D721Med (cell line): Measurements from ENCODE around the gene MCF2L2.
"Not testable (repeated sequence)": the region's sequence is repeated elsewhere in the genome, so short reads cannot be mapped to it uniquely, and the experiment has no call there.

Experiments
- DNase-seq: peaks from one replicate; pipeline ENCODE4 v3.0.0; 2011; ENCODE audit warnings: low spot score; ENCODE audit not compliant: insufficient read length
- FAIRE-seq: peaks from 2 replicates; lab custom pipeline; 2011; peaks lifted over from hg19 to GRCh38; lab: Jason Lieb, UNC
- CTCF ChIP-seq: IDR thresholded peaks from 2 replicates; pipeline ENCODE4 v1.5.1; 2012; ENCODE audit warnings: mild to moderate bottlenecking, control low read depth; ENCODE audit not compliant: insufficient read depth; ENCODE audit errors: missing control alignments

MCF2L2 gene

GRCh38 chr3:183468424-183468823 lies 40.0 kb upstream of the MCF2L2 start:
- no peak for TF ChIP-seq CTCF
- FAIRE-seq, result no peak
- DNase-seq, result no peak

- DNase-seq, result no peak
- FAIRE-seq, result no peak
- no peak for TF ChIP-seq CTCF
Measured at GRCh38 chr3:183466575-183466974, 38.2 kb upstream of the MCF2L2 start.

- FAIRE-seq, DNase-seq: not testable (repeated sequence)
Measured at GRCh38 chr3:183465710-183466109, 37.3 kb upstream of the MCF2L2 start.

- DNase-seq (no peak), FAIRE-seq (no peak)
- no peak for TF ChIP-seq CTCF
Measured at GRCh38 chr3:183464480-183464879, 36.1 kb upstream of the MCF2L2 start.

- FAIRE-seq (no peak), DNase-seq (no peak)
- no peak for TF ChIP-seq CTCF
Measured at GRCh38 chr3:183460081-183461055, 31.9 kb upstream of the MCF2L2 start.

GRCh38 chr3:183455089-183455488 lies 26.7 kb upstream of the MCF2L2 start:
- FAIRE-seq (no peak), DNase-seq (no peak)
- TF ChIP-seq CTCF, result no peak

GRCh38 chr3:183454064-183454463 lies 25.6 kb upstream of the MCF2L2 start:
- no peak for TF ChIP-seq CTCF
- DNase-seq (no peak), FAIRE-seq (no peak)
